Medulla oblongata (tissue), 1 donor: Measurements from ENCODE around the gene ARHGEF17.

Experiments
- DNase-seq: peaks from one replicate; pipeline ENCODE4 v3.0.0-alpha.2; 2015; ENCODE audit errors: extremely low spot score

Gene ARHGEF17

GRCh38 chr11:73291196-73291595 is 16.9 kb upstream of the ARHGEF17 start:
- no peak for DNase-seq

GRCh38 chr11:73291781-73292524 is 16.1 kb upstream of the ARHGEF17 start:
- no peak for DNase-seq

- DNase-seq, result no peak
These were observed 15.6 kb upstream of the ARHGEF17 start for GRCh38 chr11:73292525-73292894.

- DNase-seq, result no peak
These were observed 14.6 kb upstream of the ARHGEF17 start for GRCh38 chr11:73293356-73293936.

GRCh38 chr11:73294604-73295003 is 13.5 kb upstream of the ARHGEF17 start:
- DNase-seq, result no peak

- peak; percentile 66 for DNase-seq
These were observed 12.7 kb upstream of the ARHGEF17 start for GRCh38 chr11:73295241-73295995.

GRCh38 chr11:73295996-73296318 is 12.1 kb upstream of the ARHGEF17 start:
- DNase-seq, result no peak

- no peak for DNase-seq
These were observed 11.4 kb upstream of the ARHGEF17 start for GRCh38 chr11:73296501-73297230.

GRCh38 chr11:73297231-73297590 is 10.9 kb upstream of the ARHGEF17 start:
- DNase-seq, result no peak

- no peak for DNase-seq
These were observed 10.4 kb upstream of the ARHGEF17 start for GRCh38 chr11:73297702-73298101.

GRCh38 chr11:73298233-73298632 is 9.8 kb upstream of the ARHGEF17 start:
- DNase-seq, result no peak

GRCh38 chr11:73299751-73300150 is 8.3 kb upstream of the ARHGEF17 start:
- no peak for DNase-seq

- no peak for DNase-seq
These were observed 1.8 kb upstream of the ARHGEF17 start for GRCh38 chr11:73306069-73306841.

- DNase-seq, result no peak
These were observed 1.1 kb upstream of the ARHGEF17 start for GRCh38 chr11:73306977-73307322.

GRCh38 chr11:73307323-73308002 is 613 bp upstream of the ARHGEF17 start:
- DNase-seq, result peak; percentile 94

GRCh38 chr11:73308961-73309919 is 1.2 kb downstream of the ARHGEF17 start:
- DNase-seq, result no peak

- DNase-seq, result no peak
These were observed 2.0 kb downstream of the ARHGEF17 start for GRCh38 chr11:73310076-73310475.

GRCh38 chr11:73310661-73311393 is 2.8 kb downstream of the ARHGEF17 start:
- no peak for DNase-seq

GRCh38 chr11:73311394-73311869 is 3.4 kb downstream of the ARHGEF17 start:
- DNase-seq, result no peak
